GM19351 (cell line): ENCODE results near the gene VEGFC.

ENCODE experiments used
- ATAC-seq: cut with Tn5 transposase; IDR thresholded peaks from one replicate; pipeline ENCODE4 v1.9.1; 2021; ENCODE audit warnings: mild to moderate bottlenecking, moderate library complexity; ENCODE audit not compliant: unreplicated experiment

Gene VEGFC

DNA sequence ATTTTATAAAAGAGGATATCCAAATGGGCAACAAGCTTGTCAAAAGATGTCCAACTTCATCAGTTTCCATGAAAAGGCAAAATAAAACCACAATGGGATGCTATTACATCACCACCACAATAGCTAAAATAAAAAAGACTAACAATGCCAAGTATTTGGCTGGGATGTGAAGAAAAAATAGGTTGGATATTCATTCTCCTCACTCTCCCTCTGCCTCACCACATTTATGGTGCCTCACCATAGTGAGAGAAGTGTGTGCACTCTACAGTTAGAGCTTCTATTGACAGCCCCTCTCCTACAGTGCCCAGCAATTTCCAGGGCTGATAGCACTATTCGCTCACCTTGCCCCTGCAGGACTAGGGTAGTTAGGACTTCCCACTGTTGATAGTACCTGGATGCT is 25.5 kb downstream of the VEGFC start:
- ATAC-seq: no peak

DNA sequence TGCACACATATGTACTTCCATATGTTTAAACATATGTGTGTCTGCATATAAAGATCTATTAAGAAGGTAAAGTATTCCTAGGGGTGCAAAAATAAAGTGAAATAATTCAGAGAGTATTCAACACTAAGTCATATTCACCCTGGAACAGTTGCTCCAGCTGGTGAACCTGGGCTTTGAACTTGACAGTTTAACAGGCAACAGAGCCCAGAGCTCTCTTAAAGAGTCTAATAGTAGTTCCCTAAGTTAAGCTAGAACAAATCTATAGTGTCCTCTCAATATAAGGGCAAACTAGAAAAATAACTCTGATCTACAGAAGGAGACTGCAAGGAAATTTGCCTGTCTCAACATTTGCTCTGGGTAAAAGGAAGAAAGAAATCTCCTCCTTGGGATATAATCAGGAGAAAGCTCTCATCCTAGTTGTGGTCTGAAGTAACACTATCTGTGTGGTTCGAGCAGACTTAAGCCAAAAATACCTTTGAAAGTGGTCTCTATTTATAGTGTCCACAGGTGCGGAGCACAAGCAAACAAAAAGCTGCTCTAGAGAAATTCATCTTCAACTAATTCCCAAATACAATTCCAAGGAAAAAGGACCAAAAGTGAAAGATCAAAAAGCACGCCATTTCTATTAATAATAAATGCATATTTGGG is 29.9 kb downstream of the VEGFC start:
- no peak for ATAC-seq

DNA sequence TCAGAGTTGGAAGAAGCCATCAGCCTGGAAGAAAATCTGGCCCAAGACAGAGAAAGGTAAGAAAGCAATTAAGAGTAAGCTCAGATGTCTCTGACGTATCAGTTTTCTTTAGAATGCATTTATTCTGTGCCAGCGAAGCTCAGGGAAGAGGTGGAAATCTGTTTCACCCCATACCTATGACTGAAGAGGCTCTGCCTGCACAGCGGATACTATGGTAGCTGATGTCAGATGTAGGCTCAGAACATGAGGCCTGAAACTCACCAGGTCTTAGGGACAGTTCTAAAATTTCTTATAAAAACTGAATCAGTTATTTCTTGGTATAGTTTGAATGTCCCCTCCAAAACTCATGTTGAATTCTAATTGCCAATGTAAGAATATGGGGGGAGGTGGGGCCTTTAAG is 30.9 kb downstream of the VEGFC start:
- ATAC-seq: no peak

DNA sequence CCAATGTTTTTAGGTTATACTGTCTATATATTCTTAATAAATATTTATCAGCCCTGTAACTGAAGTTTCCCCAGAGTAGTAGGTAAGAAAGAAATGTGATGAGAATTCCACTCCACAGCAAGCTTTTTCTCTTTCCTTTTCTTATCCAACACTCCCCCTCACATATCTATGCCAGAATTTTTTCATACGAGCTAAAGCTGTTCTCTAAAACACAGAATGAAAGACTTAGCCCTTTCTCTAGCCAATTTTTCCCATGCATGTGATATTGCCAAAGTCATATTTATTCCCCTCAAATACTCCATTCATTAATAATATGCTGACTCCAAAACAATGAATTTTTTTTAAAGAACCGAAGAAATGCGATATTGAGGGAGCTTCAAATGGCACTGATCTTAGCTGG is 32.3 kb downstream of the VEGFC start:
- ATAC-seq: no peak

DNA sequence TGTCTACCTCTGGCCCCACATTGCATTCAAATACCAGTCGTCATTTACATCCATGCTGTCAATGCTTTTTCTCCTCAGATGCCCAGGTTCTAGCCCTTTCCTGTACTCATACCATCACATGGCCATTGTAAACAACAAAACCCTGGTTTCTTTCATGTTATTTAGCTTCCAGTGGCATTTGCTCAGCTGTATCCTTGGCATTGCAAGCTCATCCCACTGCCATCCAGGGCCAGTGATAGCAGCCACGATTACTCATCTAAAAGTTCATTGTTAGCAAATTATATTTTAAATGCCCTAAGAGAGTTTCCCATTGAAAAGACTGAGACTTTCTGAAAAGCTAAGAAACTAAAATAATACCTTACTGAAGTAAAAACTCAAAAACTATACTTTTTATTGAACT is 34.0 kb downstream of the VEGFC start:
- ATAC-seq: no peak

DNA sequence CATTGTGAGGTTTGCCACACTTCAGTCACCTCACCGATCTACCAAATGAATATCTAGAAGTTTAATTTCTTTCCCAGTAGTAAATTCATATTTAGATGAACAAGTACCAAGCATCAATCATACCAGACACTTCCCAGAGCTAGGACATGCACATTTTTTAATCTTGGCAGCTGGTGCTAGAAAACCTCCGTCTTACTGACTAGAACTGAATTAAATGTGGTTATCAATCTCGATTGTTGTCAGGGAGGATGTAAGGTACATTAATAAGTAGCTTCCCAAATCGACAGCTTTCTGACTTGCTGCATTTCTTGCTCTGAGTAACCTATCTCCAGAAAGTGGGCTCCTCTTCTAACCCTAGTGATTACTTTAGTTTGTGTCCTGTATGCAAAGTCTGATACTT is 34.4 kb downstream of the VEGFC start:
- ATAC-seq: no peak

DNA sequence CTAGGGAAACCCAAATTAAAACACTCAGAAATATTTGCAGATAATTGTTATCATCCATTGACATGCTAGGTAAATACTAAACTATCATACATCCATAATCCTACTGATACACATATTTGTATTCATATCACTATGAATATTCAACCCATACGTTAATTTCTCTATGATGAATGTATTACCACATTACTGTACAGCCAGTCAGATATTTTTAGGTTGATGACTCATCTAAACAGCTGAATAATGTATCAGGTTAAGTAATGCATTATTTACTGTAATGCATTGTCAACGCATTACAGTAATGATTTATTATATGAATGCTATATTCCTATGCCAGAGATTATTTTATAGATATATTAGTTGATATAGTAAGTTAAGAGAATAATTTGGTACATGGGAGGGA is 37.1 kb downstream of the VEGFC start:
- no peak for ATAC-seq

DNA sequence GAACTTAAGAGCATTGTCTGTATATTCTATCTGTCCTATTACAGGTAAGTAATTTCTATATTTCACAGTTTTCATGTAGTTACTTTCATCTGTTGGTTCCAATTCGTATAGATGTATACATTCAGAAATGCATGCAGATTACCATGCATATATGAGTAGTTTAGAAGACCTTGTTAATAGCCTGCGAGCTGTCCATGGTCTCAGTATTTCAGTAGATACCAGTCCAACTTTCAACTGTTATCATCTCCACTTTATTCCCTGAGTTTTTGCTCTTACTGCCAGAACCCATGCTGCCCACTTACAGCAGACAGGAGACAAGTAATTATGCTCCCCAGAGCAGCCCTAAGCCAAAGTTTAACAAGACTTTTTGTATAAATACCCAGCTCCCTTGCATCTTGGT is 37.7 kb downstream of the VEGFC start:
- no peak for ATAC-seq

DNA sequence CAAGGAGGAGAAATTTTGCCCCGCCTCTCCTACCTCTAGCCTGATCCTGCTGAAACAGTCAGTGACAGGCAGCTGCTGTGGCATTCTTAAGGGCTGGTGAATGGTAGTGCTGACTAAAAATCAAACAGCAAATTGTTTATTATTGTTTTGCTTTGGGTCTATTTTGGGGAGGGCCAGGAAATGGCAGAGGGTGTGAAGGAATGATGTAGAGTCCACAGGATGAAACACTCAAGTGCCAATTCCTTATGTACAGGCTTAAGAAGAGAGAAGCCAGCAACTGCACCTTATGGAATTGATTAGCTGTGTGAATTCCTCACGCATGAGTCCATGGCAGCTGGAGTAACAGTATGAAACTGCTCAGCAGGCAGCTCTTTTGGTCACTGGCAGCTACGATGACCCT is 39.7 kb downstream of the VEGFC start:
- no peak for ATAC-seq

DNA sequence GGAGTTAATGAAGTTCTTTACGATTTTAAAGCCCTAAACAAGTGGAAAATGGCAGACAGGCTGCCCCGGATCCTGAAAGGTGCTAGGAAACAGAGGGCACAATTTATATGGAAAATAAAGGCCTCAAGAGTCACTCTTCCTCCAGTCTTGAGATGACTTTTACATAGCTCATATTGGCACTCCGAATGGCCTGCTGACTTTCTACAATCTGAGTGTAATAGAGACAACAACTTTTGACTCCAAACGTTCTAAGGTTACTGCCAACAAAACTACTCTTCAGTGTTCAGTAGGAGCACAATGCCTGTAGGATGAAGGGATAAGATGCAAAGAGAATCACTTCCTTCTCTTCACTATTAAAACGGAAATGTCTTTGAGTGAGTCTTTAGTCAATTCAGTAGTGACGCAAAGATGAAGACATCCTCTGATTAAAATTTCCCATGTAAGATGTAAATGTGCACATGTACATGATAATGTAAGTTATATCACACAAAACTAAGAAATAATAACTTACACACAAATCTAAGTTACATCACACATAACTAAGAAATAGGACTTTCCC is 40.5 kb downstream of the VEGFC start:
- ATAC-seq: no peak

DNA sequence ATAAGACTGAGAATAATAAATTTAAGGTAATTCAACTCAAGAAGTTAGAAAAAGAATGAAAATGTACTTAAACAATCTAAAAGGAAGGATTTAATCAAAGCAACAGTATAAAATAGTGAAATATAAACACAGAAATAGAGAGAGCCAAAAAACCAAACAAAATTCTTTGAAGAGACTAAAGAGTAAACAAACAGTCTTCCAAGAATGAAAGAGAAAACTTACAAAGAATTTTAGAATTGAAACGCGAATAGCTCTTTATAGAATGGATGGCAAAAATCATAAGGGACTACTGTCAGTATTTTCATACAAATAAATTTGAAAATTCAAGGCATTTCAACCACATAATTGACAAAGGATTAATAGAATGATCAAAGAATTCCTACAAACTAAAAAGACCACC is 41.7 kb downstream of the VEGFC start:
- ATAC-seq: no peak

DNA sequence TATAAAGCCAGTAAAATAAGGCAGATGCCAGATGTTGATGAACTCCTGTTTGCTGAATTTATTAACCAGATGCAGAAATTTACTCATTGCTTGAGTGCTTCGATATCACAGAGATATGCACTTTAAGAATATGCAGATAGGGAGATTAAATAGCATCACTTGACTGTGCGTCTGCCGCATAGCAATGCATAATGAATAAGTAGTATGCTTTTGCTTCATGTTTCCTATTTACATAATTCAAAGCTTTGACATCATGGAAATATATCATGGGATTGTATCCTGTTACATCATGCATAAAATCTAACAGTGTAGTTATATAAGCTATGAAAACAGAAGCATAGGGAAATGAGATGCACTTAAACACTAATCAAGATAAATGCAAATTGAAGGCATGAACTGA is 45.9 kb downstream of the VEGFC start:
- no peak for ATAC-seq

DNA sequence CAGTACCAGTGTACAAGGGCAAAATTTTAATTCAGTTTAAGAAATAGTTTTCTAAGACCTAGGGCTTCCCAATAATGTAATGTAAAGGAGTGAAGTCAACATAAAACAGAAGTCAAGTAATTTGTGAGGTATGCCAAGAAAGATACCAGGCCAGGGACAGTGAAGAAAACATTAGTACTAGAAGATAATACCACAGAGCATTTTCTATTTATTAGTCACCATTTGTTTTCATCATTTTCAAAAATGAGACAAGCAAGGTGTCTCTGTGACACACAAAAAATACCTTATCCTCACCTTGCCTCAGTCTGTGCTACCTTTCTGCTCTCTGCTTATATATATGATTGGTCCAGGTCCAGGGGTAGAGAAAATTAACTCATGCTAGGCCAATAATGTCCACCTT is 46.8 kb downstream of the VEGFC start:
- no peak for ATAC-seq

DNA sequence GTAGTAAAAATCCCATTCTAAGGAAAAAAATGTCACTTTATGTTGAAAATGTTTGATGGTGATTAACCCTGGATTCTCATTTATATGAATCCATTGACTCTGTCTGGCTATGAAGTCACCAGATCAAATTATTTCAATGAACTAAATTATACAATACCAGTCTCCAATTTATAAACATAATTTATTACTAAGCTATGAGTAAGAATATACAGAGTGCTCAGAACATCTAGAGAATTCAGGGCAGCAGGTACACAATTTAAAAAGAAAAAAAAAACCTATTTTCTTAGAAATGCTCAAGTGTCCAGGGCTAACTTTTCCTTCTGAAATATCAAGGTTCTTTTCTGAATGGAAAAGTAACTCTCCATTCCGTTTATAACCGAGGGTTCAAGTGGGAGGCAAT is 48.6 kb downstream of the VEGFC start:
- no peak for ATAC-seq

DNA sequence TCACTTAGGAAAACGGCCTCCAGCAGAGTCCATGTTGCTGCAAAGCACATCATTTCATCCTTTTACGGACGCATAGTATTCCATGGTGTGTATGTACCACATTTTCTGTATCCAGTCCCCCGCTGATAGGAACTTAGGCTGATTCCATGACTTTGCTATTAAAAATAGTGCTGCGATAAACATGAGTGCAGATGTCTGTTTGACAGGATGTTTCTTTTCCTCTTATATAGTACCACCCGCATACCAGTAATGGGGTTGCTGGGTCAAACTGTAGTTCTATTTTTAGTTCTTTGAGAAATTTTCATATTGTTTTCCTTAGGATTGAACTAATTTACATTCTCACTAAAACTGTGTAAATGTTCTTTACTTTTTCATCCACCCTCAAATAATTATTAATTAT is 50.5 kb downstream of the VEGFC start:
- no peak for ATAC-seq

DNA sequence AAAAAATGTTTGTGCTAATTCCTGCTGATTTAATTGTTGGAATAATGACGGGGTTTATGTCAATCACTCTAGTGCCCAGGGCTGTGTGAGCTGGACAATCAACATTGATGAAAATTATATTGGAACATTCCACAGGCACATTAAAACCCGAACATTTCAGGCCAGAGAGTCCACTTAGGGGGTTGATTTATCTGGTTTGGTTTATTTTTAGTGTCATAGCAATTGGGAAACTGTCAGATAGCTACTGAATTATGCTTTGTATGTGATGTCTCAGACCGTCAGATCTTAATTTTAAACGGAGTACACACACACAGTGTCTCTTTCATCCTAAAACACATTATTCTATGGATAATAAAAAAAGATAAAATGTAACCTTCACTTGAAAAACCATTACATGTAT is 51.5 kb downstream of the VEGFC start:
- no peak for ATAC-seq

DNA sequence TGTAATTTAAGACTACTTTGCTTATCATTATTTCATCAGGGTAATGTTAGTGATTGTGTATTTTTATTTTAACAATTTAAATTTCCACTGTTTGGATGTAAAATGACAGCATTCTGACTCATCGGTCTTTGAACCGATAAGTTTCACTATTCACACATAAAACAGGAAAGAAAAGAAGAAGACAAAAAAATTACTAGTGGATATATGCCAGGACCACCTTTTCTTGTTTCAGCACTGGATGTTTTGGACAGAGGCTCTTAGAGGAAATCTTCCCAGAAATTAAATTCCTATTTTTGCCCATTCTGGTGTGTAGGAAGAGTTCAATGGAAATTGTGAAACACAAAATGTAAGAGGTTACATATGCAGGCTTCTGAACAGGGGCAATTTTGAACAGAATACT is 57.4 kb downstream of the VEGFC start:
- no peak for ATAC-seq

DNA sequence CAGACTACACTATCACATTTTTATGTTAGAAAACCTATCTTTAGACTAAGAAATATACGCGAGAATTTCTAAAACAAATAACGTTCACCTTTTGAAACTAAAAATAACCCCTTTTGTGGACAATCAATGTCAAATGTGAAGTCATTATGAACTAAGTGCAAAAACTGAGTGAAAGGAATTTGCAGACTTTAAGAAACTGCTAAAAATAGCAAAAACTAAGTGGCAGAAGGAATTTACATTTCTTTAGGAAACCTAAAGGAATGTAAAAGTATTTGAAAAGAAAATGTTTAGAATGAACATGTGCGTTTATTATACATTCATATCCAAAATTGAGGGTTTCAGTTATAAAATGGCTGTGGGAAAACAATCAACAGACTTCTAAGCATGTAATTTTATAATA is 58.3 kb downstream of the VEGFC start:
- no peak for ATAC-seq

DNA sequence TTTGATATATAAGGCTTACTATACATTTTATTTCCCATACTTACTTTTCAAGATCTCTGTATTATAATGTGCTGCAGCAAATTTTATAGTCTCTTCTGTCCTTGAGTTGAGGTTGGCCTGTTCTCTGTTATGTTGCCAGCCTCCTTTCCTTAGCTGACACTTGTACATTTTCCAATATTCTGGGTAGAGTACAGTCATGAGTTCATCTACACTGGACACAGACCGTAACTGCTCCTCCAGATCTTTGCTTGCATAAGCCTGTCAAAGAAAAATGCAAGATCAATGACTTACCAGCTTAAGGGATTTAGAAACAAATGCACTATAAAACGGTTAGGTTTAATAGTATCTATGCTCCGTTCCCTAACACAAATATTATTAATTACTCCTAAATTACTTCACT is 63.2 kb downstream of the VEGFC start:
- ATAC-seq: no peak

DNA sequence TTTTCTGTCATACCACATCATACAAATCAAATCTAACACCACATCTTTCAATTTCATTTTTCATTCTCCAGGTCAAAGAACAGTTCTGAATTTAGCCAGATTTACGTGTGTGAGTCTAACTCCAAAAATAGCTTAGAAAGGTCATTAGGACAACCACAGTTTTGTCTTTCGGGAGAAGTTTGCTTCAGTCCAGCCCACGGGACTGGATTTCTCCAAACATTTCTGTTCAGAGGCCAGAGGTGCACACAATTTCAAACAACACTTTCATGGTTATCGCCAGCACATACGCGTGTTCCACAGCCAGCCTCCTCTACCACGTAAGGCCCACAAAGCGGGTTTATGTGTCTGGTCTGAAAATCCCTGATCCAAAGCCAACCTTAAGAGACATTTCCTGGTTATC is 65.9 kb downstream of the VEGFC start:
- no peak for ATAC-seq

DNA sequence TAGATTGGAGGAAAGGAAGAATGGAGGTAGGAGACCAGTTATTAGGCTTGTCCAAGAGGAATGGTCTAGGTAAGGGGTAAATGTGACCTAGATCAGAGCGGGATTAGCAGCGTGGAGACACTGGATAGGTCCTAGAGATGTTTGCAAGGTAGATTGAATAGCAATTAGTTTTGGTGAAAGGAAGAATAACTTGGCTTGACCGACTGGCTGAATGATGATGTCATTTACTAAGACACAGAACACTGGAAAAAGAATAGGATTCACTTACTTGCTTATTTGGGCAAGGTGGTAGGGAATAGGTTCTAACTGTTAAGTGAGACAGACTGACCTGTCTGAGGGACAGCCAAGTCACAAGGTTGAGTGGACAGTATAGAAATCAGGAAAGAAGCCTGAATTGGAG is 71.3 kb downstream of the VEGFC start:
- no peak for ATAC-seq

DNA sequence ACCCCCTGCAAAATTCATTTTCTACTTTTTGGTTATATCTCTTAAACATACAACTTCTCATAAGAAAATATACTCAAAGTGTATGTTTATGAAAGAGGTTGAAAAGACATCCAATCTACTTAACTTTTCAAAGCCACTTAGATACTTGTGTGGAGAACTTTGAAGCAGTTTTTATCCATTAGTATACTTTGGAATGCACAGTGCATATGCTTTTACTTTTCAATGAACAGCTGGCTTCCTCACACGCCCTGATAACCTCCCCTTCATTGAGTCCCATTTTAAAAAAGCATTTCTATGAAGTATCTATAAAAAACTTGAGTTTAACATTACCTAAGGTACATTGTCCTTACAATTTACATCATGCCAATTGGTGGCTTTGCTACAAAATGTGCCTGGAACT is 73.8 kb downstream of the VEGFC start:
- no peak for ATAC-seq

DNA sequence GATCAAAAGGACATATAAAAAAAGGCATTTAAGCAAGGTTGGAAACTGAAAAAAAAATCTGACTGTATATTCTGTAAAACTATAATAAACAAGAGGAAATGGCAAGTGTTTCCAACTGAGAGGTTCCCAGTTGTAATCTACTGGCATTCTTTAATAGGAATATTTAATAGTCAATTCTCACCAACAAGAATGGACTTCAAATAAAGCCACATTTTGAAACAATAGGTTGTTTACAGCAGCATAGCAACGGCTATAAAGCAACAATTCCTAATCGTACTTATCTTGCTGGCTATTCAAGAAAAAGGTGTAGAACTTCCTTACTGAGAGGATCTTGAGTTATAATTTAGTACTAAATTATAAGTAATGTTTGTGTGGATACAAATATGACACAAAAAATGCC is 75.5 kb downstream of the VEGFC start:
- ATAC-seq: no peak
